ENCODE data around the gene MAD1L1.

The MAD1L1 gene

DNA sequence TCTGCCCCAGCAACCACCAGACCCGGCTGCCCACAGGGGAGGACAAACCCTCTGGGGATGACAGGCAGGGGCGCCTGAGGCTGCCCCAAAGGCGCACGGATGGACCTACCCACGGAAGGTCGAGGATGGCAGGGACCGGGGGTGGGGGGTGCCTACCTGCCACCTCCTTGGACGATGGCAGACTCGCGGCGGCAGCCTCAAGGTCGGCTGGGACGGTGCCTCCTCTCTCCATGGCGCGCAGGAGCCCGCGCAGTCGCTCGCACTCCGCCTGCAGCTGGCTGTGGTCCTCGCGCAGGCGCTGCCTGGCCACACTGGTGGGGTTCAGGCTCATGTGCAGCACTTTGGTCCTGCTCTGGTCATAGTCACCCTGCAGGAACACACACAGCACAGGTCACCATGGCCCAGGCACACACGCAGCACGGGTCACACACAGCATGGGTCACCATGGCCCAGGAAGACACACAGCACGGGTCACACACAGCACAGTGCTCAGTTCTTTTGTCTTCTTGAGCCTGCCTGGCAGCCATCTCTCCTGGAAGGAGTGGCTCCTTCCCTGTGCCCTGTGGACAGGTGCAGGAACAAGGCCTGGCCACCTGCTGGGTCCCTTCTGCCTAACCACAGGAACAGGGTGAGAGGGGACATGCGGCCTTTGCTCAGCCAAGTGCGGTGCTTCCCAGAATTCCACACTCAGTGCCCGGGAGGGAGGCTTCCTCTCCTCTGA is 296.1 kb downstream of the MAD1L1 start:
- TF ChIP-seq, protein P1, sequence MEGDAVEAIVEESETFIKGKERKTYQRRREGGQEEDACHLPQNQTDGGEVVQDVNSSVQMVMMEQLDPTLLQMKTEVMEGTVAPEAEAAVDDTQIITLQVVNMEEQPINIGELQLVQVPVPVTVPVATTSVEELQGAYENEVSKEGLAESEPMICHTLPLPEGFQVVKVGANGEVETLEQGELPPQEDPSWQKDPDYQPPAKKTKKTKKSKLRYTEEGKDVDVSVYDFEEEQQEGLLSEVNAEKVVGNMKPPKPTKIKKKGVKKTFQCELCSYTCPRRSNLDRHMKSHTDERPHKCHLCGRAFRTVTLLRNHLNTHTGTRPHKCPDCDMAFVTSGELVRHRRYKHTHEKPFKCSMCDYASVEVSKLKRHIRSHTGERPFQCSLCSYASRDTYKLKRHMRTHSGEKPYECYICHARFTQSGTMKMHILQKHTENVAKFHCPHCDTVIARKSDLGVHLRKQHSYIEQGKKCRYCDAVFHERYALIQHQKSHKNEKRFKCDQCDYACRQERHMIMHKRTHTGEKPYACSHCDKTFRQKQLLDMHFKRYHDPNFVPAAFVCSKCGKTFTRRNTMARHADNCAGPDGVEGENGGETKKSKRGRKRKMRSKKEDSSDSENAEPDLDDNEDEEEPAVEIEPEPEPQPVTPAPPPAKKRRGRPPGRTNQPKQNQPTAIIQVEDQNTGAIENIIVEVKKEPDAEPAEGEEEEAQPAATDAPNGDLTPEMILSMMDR (IDR thresholded peaks at IDR 0.05; ENCODE audit: poor library complexity, severe bottlenecking): no peak

GRCh38 chr7:1936006-1936310 is 296.8 kb downstream of the MAD1L1 start:
- DNase-seq (ENCODE audit: low spot score): no peak

More for the DNA sequence above, 296.1 kb downstream of the MAD1L1 start:
- Histone ChIP-seq H3K27me3 (ENCODE audit: insufficient read depth, poor library complexity, severe bottlenecking) (no peaks in the 10 kb centered on the region), H3K27ac (ENCODE audit: poor library complexity, severe bottlenecking) (no peak overlapping the region), H3K4me1 (ENCODE audit: insufficient read depth, poor library complexity, severe bottlenecking) (peaks cover 5% of the 10 kb centered on the region), H3K4me3 (ENCODE audit: severe bottlenecking) (no peak overlapping the region), H3K9me3 (ENCODE audit: severe bottlenecking) (no peaks in the 10 kb centered on the region), H3K36me3 (ENCODE audit: low read depth) (no peaks in the 10 kb centered on the region)
- no peak for ATAC-seq (ENCODE audit: low read depth)
- DNase-seq (ENCODE audit: low spot score): no peak

DNA sequence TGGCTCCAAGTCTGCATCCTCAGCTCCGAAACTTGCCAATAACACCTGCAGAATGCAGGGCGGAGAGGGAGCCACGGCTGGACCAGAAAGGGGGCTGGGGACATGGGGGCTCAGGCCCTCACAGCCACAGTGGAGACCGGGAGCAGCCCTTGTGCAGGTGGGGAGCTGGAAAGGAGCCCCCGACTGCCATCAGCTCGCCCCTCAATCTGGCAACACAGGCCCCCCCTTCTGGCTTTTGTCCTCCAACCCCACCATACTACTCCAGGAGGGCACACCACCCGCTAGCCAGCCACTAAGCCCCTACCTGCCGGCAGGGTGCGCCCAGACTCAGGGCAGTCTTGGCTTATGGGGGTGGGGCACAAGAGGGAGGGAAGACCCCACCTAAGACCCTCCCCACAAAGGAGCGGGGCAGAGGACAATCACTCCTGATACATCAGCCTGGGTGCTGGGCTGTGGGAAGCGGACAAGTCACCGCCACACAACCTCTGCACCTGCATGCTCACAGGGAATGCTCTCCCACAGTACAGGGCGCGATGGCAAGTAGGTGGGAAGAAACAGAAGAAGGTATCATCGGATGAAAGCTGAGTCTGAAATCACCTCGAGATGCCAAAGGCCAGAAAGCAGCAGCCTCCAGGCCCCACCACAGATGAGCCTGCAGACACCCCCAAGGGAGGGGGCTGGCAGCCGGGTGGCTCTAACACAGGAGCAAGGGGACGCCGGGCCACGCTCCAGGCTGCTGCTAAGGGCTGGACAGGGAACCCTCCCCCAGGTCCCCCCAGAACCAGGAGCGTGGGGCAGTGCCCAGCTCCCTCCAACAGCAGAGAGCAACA is 297.4 kb downstream of the MAD1L1 start:
- DNase-seq (ENCODE audit: low spot score) (no peak), ATAC-seq (ENCODE audit: low read depth) (no peak)
- Histone ChIP-seq H3K36me3 (ENCODE audit: low read depth) (no peaks in the 10 kb centered on the region), H3K27me3 (ENCODE audit: insufficient read depth, poor library complexity, severe bottlenecking) (no peaks in the 10 kb centered on the region), H3K27ac (ENCODE audit: poor library complexity, severe bottlenecking) (no peak overlapping the region), H3K4me1 (ENCODE audit: insufficient read depth, poor library complexity, severe bottlenecking) (peaks cover 8% of the 10 kb centered on the region), H3K9me3 (ENCODE audit: severe bottlenecking) (no peaks in the 10 kb centered on the region), H3K4me3 (ENCODE audit: severe bottlenecking) (no peak overlapping the region)
- TF ChIP-seq, protein P1 (IDR thresholded peaks at IDR 0.05; ENCODE audit: poor library complexity, severe bottlenecking): no peak

More at GRCh38 chr7:1936006-1936310, 296.8 kb downstream of the MAD1L1 start:
- no peaks in the 10 kb centered on the region for H3K36me3 ChIP-seq (ENCODE audit: low read depth)
- no peak for ATAC-seq (ENCODE audit: low read depth)
- H3K27ac ChIP-seq (ENCODE audit: poor library complexity, severe bottlenecking): no peak overlapping the region
- no peak overlapping the region for H3K4me3 ChIP-seq (ENCODE audit: severe bottlenecking)
- no peaks in the 10 kb centered on the region for H3K9me3 ChIP-seq (ENCODE audit: severe bottlenecking)
- H3K27me3 ChIP-seq (ENCODE audit: insufficient read depth, poor library complexity, severe bottlenecking): no peaks in the 10 kb centered on the region
- peaks cover 8% of the 10 kb centered on the region for H3K4me1 ChIP-seq (ENCODE audit: insufficient read depth, poor library complexity, severe bottlenecking)
- TF ChIP-seq, protein P1 (IDR thresholded peaks at IDR 0.05; ENCODE audit: poor library complexity, severe bottlenecking): no peak

GRCh38 chr7:1934756-1935155 is 298.0 kb downstream of the MAD1L1 start:
- H3K27ac ChIP-seq (ENCODE audit: poor library complexity, severe bottlenecking): no peak overlapping the region
- H3K4me1 ChIP-seq (ENCODE audit: insufficient read depth, poor library complexity, severe bottlenecking): peaks cover 8% of the 10 kb centered on the region
- no peaks in the 10 kb centered on the region for H3K27me3 ChIP-seq (ENCODE audit: insufficient read depth, poor library complexity, severe bottlenecking)
- no peaks in the 10 kb centered on the region for H3K9me3 ChIP-seq (ENCODE audit: severe bottlenecking)
- no peaks in the 10 kb centered on the region for H3K36me3 ChIP-seq (ENCODE audit: low read depth)
- DNase-seq (ENCODE audit: low spot score): no peak
- H3K4me3 ChIP-seq (ENCODE audit: severe bottlenecking): no peak overlapping the region
- ATAC-seq (ENCODE audit: low read depth): no peak
- TF ChIP-seq, protein P1 (IDR thresholded peaks at IDR 0.05; ENCODE audit: poor library complexity, severe bottlenecking): no peak

Measured in RWPE2 (cell line).